Measurements from ENCODE around the gene TNNC2.
"Not testable (repeated sequence)": the region's sequence is repeated elsewhere in the genome, so short reads cannot be mapped to it uniquely, and the experiment has no call there.

Gene TNNC2

DNA sequence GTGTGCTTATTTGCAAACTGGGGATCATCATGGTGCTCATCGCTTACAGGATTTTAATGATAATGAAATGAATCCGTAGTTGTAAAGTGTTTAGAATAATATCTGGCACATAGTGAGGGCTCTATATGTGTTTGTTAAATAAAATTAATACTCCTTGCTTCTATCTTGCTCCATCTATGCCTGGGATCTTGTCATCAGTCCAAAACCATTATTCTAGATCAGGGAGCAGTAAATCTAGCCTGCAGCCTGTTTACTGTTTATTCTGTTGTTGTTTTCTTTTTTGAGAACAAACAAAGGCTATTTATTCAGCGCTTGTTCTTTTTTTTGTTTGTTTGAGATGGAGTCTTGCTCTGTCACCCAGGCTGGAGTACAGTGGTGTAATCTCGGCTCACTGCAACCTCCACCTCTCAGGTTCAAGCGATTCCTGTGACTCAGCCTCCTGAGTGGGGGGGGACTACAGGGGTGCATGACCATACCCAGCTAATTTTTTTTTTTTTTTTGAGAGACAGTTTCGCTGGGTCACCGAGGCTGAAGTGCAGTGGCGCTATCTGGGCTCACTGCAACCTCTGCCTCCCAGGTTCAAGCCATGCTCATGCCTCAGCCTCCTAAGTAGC, 22.0 kb upstream of the TNNC2 start:
- DNase-seq (ENCODE audit: low read depth in 1 of 2, low spot score in 1 of 2): no peak

DNA sequence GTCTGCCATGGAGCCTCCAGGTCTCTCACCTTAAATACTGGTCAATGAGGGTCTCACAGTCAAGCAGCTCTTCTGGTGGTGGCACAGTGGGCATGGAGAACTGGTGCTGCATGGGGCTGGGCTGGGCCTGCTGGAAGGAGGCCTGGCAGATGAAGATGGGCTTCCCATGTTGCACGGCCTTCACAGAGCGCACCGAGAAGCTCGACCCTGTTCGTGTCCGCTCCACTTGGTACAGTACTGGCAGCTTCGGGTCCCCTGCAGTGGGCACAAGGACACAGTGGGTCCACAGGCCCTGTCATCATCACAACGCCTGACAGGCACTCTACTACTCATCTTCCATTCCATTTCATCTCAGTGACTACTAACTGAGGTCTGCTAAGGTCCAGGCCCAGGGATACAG, 21.3 kb upstream of the TNNC2 start:
- no peak for DNase-seq (ENCODE audit: low read depth in 1 of 2, low spot score in 1 of 2)

DNA sequence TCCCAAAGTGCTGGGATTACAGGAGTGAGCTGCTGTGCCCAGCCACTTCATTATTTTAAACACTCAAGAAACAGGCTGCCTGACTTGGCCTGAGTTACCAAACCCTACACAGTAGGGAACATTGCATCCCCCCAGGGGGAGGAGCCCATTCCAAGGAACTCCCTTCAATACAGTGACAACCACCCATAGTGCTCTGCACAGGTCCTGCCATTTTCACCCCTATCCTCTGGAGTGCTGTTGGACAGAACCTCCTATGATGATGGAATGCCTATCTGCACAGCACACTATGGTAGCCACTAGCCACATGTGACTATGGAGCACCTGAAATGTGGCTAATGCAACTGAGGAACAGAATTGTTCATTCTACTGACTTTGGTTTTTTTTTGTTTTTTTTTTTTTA, 18.3 kb upstream of the TNNC2 start:
- no peak for DNase-seq (ENCODE audit: low read depth in 1 of 2, low spot score in 1 of 2)

DNA sequence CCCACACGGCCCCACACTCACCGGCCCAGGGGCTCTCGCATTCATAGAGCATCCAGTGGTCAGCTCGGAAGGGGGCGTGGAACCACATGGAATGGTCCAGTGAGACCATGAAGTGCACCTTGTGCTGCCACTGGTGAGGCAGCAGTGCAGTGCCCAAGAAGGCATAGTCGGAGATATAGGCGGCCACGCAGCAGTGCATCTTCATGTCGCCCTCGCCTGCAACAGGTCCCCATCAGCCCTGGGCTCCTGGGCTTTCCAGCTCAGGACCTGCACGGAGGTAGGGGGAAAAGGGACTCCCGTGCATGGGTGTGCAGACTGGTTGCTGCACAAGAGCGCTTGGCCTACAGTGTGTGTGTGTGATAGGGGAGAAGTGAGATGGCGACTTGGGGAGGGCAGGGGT, 16.4 kb upstream of the TNNC2 start:
- DNase-seq (ENCODE audit: low read depth in 1 of 2, low spot score in 1 of 2): no peak

DNA sequence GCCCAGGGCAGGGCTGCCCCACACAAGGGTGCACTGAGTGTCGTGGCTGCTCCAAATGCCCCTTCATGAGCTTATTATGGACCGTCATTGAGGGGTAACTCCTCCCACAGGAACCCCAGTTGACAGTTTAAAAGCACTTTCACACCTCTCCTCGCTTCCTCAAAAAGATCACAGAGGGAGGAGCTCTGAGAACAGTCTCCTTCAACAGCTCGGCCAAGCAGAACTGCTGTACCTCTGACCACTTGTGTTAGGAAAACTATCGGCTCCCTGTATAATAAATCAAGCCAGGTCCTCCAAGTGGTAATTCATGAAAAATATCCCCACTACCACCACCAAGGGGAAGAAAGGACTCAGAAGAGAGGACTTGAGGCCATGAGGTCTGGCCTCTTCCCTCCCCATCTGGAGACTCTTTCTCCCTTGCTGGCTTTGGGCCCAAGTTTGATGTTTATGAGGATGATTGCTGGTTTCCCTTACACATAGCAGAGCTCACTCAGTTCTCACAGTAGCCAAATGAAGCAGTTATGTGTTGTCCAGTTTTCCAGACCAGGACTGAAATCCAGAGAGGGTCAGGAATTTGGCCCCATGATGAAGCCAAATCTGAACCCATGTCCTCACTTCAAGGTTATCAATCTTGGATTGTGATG, 15.2 kb upstream of the TNNC2 start:
- DNase-seq (ENCODE audit: low read depth in 1 of 2, low spot score in 1 of 2): no peak

DNA sequence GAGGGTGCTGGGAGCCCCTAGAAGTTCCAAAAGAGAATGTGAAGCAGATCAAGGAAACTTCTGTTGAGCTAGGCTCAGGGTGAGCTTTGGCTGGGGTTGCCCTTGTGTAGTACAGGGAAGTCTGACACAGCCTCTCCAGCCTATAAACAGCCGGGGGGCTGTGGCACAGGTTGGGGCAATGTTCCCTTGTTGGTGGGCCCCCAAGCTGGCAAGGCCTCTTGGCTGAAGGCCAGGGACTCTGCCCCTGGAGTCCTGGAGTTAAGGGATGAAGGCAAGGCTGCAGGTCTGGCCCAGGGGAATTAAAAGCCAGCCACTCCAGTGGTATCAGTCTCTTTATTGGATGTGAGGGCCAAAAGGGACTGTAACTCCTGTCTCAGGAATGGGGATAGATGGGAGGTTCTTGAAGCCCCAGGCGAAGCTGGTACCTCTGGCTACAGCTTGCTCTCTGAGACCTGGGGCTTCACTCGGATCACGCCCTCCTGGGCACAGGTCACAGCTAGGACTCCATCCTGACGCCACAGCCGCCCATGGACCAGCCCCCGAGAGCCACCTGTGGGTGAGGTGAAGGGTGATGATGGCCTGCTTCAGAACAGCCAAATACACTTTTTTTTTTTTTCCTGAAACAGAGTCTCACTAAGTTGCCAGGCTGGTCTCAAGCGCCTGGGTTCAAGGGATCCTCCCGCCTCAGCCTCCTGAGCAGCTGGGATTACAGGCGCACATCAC, 14.5 kb upstream of the TNNC2 start:
- DNase-seq (ENCODE audit: low read depth in 1 of 2, low spot score in 1 of 2): no peak

DNA sequence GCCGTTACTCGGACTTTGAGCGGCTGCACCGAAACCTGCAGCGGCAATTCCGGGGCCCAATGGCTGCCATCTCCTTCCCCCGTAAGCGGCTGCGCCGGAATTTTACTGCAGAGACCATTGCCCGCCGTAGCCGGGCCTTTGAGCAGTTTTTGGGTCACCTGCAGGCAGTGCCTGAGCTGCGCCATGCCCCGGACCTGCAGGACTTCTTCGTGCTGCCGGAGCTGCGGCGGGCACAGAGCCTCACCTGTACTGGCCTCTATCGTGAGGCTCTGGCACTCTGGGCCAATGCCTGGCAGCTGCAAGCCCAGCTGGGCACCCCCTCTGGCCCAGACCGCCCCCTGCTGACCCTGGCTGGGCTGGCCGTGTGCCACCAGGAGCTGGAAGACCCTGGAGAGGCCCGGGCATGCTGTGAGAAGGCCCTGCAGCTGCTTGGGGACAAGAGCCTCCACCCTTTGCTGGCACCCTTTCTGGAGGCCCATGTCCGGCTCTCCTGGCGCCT, 13.6 kb upstream of the TNNC2 start:
- no peak for DNase-seq (ENCODE audit: low read depth in 1 of 2, low spot score in 1 of 2)

DNA sequence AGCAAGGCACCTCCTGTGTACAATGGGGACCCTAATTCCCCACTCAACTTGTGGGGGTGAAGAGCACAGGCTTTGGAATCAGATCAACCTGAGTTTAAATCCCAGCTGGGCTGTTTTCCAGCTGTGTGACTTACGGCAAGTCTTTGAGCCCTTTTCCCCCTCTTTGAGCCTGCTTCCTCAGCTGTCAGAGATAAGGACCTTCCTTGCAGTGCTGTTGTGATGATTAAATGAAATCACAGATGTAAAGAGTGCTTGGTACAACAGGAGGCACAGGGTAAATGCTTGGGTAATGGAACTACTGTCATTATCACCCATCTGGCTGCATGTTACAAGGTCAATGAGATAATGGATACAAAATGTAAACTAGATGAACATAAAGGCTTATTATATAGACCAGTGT, 9.7 kb upstream of the TNNC2 start:
- DNase-seq (ENCODE audit: low read depth in 1 of 2, low spot score in 1 of 2): no peak

DNA sequence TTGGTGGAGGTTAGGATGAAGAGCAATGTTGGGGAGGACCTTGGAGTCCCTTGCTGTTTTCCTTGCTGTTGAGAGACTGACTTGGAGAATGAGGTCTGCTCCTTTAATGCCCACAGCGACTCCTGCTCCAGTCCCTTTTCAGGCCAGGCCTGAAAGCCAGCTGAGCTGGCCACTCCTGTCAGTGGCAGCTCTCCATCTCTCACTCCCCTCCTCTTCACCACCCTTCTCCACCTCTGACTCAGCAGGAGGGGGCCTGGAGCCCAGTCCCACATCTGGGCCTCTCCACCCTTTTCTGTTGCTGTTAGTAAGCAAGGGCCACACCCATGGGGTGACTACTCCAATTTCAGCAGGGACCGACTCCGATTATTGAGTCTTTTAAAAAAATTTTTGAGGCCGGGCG, 8.7 kb upstream of the TNNC2 start:
- DNase-seq (ENCODE audit: low read depth in 1 of 2, low spot score in 1 of 2): no peak

DNA sequence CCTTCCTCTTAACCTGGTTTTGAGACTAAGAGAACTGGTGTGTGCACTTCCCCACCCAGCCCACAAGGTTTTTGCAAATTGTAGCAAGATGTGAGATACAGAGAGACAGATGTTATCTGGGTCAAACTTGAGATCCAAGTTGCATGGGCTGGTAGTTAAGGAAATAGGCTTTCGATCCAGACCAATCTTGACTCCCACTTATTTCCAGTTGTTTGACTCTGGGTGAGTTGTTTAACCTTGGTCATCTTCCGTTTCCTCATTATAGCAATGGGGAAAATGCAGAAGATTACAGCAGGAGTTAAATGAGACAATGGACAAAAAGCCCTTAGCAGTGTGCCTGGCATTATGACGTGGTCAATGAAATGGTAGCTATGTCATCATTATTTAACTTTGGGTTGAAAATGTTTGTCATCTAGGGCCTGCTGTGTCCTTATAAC, 8.2 kb upstream of the TNNC2 start:
- DNase-seq (ENCODE audit: low read depth in 1 of 2, low spot score in 1 of 2): no peak

DNA sequence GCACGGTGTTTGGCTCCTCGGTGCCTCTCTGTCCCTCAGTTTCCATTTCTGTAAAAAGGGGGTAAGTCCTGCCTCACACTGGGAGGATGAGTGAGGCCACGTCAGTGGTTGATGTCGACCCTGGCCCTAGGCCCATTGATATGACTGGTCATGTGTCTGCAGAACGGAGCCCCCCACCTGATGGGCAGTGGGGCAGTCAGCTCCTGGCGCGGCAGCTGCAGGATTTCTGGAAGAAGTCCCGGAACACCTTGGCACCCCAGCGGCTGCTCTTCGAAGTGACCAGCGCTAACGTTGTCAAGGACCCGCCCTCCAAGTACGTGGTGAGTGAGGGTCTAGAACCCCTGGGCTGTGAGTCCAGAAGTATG, 7.7 kb upstream of the TNNC2 start:
- DNase-seq (ENCODE audit: low read depth in 1 of 2, low spot score in 1 of 2): no peak

DNA sequence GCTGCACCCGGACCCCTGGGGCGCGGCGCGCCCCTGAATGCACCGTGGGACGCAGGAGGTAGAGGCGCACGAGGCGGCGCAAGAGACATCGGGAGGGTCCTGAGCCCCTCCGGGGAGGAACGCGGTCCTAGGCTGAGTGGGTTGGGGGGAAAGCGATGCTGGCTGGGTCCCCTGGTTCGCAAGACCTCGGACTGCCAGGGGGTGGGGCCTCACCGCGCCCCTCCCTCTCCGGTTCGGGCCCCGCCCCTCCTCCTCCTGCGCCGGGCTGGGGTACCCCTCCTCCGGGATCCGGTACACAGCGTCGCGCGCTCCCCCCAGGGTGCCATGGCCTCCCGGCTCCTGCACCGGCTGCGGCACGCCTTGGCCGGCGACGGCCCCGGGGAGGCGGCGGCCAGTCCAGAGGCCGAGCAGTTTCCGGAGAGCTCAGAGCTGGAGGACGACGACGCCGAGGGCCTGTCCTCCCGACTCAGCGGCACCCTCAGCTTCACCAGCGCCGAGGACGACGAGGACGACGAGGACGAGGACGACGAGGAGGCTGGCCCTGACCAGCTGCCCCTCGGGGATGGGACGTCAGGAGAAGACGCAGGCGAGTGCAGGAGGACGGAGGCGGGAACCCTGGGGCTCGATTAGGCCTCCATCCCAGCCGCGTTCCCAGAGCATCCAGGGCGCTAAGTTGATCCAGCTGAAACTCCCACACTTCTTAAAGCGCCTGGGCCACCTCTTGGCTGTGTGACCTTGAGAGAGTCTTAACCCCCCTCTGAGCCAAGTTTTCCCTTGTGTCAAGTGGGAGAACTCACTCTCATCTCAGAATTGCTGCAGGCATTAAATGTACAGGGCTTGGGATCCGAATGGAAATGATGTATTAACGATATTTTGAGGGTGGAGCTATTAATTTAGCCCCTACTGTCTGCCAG, 7.0 kb upstream of the TNNC2 start:
- DNase-seq (ENCODE audit: low read depth in 1 of 2, low spot score in 1 of 2): peak; percentile 15 to 43

DNA sequence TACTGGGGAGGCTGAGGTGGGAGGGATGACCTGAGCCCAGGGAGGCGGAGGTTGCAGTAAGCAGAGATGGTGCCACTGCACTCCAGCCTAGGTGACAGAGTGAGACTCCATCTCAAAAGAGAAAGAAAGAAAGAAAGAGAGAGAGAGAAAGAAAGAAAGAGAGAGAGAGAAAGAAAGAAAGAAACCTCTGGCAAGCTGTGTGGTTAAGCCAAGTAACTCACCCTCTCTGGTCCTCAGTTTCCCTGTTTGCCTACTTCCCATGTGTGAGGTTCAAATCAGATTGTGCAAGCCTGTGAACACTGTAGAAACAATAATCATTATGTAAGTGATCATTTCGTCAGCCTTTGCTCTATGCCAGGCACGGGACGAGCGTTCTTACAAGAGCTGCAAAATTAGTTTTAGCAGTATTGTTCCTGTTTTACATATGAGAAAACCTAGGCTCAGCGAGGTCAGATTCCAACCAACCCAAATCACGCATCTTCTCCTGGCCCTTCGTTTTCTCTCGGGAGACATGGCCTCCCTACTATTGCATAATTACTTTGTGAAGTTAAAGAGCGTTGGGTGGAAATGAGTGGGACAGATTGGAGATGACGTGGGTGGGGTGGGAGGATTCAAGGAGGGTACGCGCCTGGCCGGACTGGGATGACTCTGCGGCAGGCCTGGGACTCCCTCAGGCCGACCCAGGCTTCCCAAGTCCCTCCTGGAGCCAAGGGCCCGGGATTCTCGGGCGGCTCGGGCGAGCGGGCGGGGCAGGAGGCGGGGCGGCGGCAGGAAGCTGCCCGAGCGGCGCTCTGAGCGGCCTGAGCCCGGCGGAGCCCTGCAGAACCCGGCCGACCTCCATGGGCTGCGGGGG, 6.1 kb upstream of the TNNC2 start, which contains the start of gene SNX21:
Gene SNX21 (plus strand): TSS at position 770 of the 853 bp plus-strand sequence. CDS start 121 bp downstream, outside the sequence.
- peak in 1 of 2 donors; percentile 12 for DNase-seq (ENCODE audit: low read depth in 1 of 2, low spot score in 1 of 2)

DNA sequence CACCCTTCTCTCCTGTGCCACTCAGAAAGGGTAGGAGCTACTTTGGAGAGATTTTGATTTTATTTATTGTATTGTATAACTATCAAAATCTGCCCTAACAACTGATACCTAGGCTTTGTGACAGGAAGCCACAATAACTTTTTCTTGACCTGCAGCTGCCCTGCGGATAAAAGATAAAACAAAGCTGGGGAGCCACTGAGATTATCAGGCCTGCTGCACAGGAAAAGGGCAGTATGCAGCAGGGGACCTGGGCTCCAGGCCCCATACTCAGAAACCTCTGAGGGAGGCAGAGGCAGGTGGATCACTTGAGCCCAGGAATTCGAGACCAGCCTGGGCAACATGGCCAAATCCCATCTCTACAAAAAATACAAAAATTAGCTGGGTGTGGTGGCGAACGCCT, 5.5 kb upstream of the TNNC2 start:
- no peak for DNase-seq (ENCODE audit: low read depth in 1 of 2, low spot score in 1 of 2)

DNA sequence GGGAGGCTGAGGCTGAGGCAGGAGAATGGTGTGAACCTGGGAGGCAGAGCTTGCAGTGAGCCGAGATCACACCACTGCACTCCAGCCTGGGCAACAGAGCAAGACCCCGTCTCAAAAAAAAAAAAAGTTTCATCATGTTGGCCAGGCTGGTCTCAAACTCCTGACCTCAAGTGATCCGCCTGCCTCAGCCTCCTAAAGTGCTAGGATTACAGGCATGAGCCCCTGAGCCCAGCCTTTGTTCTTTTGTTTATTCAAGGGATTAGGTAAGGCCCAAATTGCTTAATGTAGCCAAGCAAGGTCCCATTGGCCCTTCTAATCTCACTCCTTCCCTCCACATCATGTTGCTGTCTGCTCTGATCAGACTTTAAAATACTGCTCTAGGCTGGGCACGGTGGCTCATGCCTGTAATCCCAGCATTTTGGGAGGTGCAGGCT, 2.6 kb upstream of the TNNC2 start:
- not testable (repeated sequence) for DNase-seq (ENCODE audit: low read depth in 1 of 2, low spot score in 1 of 2)

DNA sequence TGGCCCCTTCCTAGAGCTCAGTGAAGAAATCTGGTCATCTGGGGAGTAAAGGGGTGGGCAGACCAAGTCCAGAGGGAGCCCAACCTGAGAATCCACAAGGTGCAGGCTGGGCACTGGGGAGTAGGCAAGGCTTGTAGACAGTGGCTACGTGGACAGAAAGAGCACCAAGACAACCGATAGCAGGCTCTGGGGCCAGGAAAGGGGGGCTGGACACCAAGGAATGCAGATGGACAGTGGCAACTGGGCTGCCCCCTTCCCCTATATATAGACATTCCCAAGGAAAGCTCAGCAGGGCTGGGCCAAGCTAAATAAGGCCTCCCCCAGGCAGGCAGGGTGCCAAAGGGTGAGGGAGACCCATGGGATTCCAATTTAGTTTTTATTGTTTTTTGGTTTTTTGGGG, 1.5 kb upstream of the TNNC2 start:
- no peak for DNase-seq (ENCODE audit: low read depth in 1 of 2, low spot score in 1 of 2)

DNA sequence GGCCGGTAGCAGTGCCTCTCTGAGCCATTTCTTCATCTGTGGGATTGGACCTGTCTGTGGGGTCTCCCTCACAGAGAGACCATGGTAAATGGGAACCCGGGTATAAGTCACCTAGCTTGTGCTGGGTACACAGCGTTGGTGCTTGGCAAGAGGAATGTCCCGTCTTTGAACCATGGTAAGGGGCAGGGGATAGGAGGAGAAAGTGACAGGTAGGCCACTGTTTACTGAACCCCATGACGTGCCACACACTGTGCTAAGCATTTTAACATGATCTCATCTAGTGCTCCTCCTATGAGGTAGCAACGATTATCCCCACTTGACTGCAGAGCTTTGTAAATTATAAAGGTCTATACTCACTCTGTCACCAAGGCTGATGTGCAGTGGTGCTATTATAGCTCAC, 600 bp upstream of the TNNC2 start:
- DNase-seq (ENCODE audit: low read depth in 1 of 2, low spot score in 1 of 2): no peak

DNA sequence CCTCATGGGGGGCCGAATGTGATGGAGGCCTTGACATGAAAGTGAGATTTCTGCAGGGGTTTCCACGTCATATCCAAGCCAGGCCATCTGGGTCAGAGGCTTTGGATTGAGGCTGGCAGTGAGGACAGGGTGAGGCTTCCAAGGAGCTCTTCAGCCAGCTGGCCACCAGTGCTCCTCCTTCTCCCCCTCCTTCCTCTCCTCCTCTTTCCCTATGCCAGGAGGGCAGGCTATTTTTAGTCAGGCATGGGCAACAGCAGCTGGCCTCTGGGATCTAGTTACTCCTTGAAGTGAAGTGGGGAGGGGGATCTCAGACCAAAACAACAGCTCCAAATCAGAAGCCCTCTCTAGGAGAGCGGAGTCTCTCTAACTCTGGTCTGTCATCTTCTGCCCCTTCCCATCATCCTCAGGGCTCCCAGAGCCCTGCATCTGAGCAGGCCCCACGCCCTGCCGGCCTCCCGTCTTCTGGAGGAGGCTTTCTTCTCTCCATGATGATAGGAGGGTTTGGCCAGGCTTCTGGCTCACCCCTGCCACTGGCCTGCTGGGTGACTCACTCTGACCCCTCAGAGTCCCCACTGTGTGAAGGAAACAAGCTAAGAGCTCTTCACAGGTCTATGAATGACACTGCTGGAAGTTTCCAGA, 612 bp downstream of the TNNC2 start:
- no peak for DNase-seq (ENCODE audit: low read depth in 1 of 2, low spot score in 1 of 2)

DNA sequence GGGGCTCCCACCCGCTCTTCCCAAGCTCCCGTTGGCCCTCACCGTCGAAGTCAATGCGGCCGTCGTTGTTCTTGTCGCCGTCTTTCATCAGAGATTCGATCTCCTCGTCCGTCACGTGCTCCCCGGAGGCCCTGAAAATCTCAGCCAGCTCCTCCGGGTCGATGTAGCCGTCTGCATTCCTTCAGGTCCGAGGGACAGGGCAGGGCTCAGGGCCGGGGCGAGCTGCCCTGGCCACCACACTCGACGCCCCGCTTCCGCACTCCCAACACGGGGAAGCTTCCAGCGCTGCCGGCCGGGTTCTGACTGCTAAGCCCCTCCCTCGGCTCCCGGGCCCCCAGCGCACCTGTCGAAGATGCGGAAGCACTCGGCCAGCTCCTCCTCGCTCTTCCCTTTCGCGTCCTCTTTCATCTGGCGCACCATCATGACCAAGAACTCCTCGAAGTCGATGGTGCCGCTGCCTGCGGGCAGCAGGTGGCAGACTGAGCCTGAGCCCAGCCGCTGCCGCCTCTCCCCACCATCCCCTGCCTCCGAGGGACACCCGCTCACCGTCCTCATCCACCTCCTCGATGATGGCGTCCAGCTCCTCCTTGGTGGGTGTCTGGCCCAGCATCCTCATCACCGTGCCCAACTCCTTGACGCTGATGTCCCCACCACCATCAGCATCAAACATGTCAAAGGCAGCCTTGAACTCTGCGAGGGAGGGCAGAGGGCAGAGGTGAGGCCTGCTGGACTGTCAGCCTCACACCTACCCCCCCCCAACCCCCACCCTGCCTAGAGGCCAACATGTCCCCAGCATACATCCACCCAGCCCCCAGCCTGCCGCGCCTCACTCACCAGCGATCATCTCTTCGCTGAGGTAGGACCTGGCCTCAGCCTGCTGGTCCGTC, 2.9 kb downstream of the TNNC2 start:
- DNase-seq (ENCODE audit: low read depth in 1 of 2, low spot score in 1 of 2): peak; percentile 20 to 35
